22Rv1 (cell line): Measurements from ENCODE around the gene RSF1.

Source experiments
- ZFX ChIP-seq: fragments of 450-650 bp; IDR thresholded peaks from 2 replicates; pipeline ENCODE4 v1.6.1; 2017; ENCODE audit warnings: antibody characterized with exemption, borderline replicate concordance
- TF ChIP-seq, protein P1 (sequence below): fragments of 450-650 bp; IDR thresholded peaks from 2 replicates; pipeline ENCODE4 v1.5.1; 2017; ENCODE audit warnings: mild to moderate bottlenecking

- TF ChIP-seq, protein P1, sequence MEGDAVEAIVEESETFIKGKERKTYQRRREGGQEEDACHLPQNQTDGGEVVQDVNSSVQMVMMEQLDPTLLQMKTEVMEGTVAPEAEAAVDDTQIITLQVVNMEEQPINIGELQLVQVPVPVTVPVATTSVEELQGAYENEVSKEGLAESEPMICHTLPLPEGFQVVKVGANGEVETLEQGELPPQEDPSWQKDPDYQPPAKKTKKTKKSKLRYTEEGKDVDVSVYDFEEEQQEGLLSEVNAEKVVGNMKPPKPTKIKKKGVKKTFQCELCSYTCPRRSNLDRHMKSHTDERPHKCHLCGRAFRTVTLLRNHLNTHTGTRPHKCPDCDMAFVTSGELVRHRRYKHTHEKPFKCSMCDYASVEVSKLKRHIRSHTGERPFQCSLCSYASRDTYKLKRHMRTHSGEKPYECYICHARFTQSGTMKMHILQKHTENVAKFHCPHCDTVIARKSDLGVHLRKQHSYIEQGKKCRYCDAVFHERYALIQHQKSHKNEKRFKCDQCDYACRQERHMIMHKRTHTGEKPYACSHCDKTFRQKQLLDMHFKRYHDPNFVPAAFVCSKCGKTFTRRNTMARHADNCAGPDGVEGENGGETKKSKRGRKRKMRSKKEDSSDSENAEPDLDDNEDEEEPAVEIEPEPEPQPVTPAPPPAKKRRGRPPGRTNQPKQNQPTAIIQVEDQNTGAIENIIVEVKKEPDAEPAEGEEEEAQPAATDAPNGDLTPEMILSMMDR: no peak
- no peak for TF ChIP-seq ZFX
Measured at GRCh38 chr11:77677138-77677537, 143.4 kb downstream of the RSF1 start.
